Measurements from ENCODE around the gene KCTD6. TPM values are rescaled to one million over a fixed set of nuclear protein-coding genes. Genes with fewer than 3 reads are reported as not detected.

The KCTD6 gene
- polyA plus RNA-seq, 1 of the 3 experiments (the other 2 are of a cell fraction), result 7.8 TPM

GRCh38 chr3:58463181-58463941 is 28.5 kb upstream of the KCTD6 start:
- TF ChIP-seq MXI1 (IDR thresholded peaks at IDR 0.05; ENCODE audit: low read depth, low read length), result 0 out of 2 replicates have a peak, but pooled peaks have one; percentile 38
- peak; percentile 80 for TF ChIP-seq RAD21 (IDR thresholded peaks at IDR 0.05; ENCODE audit: low read length)
- TF ChIP-seq CTCF (IDR thresholded peaks at IDR 0.05), result peak; percentile 89
- peak; percentile 45; the same call in 1 of the 2 replicates for TF ChIP-seq RCOR1 (IDR thresholded peaks at IDR 0.05; ENCODE audit: low read length)
- TF ChIP-seq SMC3 (IDR thresholded peaks at IDR 0.05; ENCODE audit: low read depth, low read length), result peak; percentile 77
- TF ChIP-seq TAF1 (IDR thresholded peaks at IDR 0.05; ENCODE audit: borderline replicate concordance, low read depth, low read length), result no peak
- TF ChIP-seq REST (IDR thresholded peaks at IDR 0.05; ENCODE audit: low read depth, low read length), result no peak
- peak; percentile 80 for TF ChIP-seq PBX3 (IDR thresholded peaks at IDR 0.05)
- TF ChIP-seq USF1 (IDR thresholded peaks at IDR 0.05; ENCODE audit: borderline replicate concordance, low read depth), result peak; percentile 66; the same call in 1 of the 2 replicates
- no peak; the same call in 1 of the 2 replicates for TF ChIP-seq NFIC (IDR thresholded peaks at IDR 0.05; ENCODE audit: borderline replicate concordance)
- TF ChIP-seq MAX (IDR thresholded peaks at IDR 0.05; ENCODE audit: low read depth), result peak; percentile 78
- peak; percentile 18; the same call in 1 of the 2 replicates for TF ChIP-seq TCF12 (IDR thresholded peaks at IDR 0.05)
- Histone ChIP-seq H3K79me2 (ENCODE audit: insufficient read depth) (no peaks in the 10 kb centered on the region), H3K27me3 (ENCODE audit: insufficient read depth) (no peaks in the 10 kb centered on the region), H3F3A (replicated peaks; ENCODE audit: insufficient read depth) (no peaks in the 10 kb centered on the region), H2AFZ (ENCODE audit: low read depth) (peak overlapping the region; percentile 60; the same call in 1 of the 2 replicates), H3K4me2 (no peak overlapping the region), H3K27ac (ENCODE audit: low read depth in 2 of 2, low read length in 1 of 2) (no peak overlapping the region), H3K9me3 (no peaks in the 10 kb centered on the region), H3K36me3 (replicated peaks in 1 of 2; ENCODE audit: control insufficient read depth in 1 of 2, insufficient read depth in 2 of 2, low read length in 1 of 2) (no peaks in the 10 kb centered on the region), H3K9ac (no peak overlapping the region), H3K4me3 (ENCODE audit: low read depth in 2 of 2, low read length in 1 of 2) (no peak overlapping the region; a peak in 1 of 4 replicates), H4K20me1 (ENCODE audit: insufficient read depth) (no peaks in the 10 kb centered on the region), H3K9me2 (no peaks in the 10 kb centered on the region), H3K4me1 (ENCODE audit: control insufficient read depth in 1 of 2, insufficient read depth in 2 of 2, low read depth in 1 of 2, low read length in 1 of 2) (peaks cover 0 to 2% of the 10 kb centered on the region in 2 experiments; a peak in 1 of 4 replicates)
- peak; percentile 85 for DNase-seq
- ChIA-PET POLR2A (no interaction called here), CTCF (interaction anchor here (0.6 to 1.8 kb wide), 44 partner anchors 9 to 407 kb away, joined by 3 to 32 read pairs (median 4); partner anchors contain the start of genes ACOX2, HTD2, KCTD6 and RPP14)
- WGBS (ENCODE audit: low lambda C conversion rate), result 59% methylated on average over 18 of the region's 18 CpGs

Data from SK-N-SH (cell line).